CD4-positive, alpha-beta memory T cell (primary cell): ENCODE results near the gene DSC3. TPM values are rescaled to one million over a fixed set of nuclear protein-coding genes. Genes with fewer than 3 reads are reported as not detected.

Source experiments
- CTCF ChIA-PET: fragments of 350-600 bp; sonication (Branson Sonifier 250); formaldehyde crosslinking; loops from one replicate; lab custom pipeline; 2021; ENCODE audit warnings: inconsistent platforms; ENCODE audit not compliant: partially characterized antibody; lab: Charles Lee
- POLR2A ChIA-PET: fragments of 350-600 bp; sonication (Branson Sonifier 250); formaldehyde crosslinking; loops from one replicate; lab custom pipeline; 2021; ENCODE audit not compliant: partially characterized antibody; lab: Charles Lee
- DNase-seq, 5 donors: peaks; one replicate each; pipeline versions ENCODE4 v3.0.0 to v3.0.0-alpha.2; 2020 to 2022; ENCODE audit warnings: mixed read lengths in 1 of 5
- H3K27ac ChIP-seq: one replicate; pipeline ENCODE4 v1.7.0; 2013; ENCODE audit warnings: low read depth, low read length
- H3K27me3 ChIP-seq: 2 replicates; pipeline ENCODE4 v1.7.0; 2013; ENCODE audit warnings: mild to moderate bottlenecking, low read length, moderate library complexity; ENCODE audit not compliant: insufficient read depth
- H3K36me3 ChIP-seq: 2 replicates; pipeline ENCODE4 v1.7.0; 2013; ENCODE audit warnings: mild to moderate bottlenecking, low read length, moderate library complexity; ENCODE audit not compliant: insufficient read depth
- H3K4me1 ChIP-seq: 2 replicates; pipeline ENCODE4 v1.7.0; 2013; ENCODE audit warnings: mild to moderate bottlenecking, low read length, moderate library complexity; ENCODE audit not compliant: insufficient read depth
- H3K4me3 ChIP-seq, 2 donors: one replicate each; pipeline ENCODE4 v1.7.0; 2013; ENCODE audit warnings: low read length in 2 of 2, mild to moderate bottlenecking in 1 of 2
- H3K9me3 ChIP-seq, 2 donors: one replicate each; pipeline ENCODE4 v1.7.0; 2013; ENCODE audit warnings: low read length in 2 of 2, control low read depth in 1 of 2; ENCODE audit not compliant: control insufficient read depth in 1 of 2
- H3K27ac Mint-ChIP-seq, 7 donors: one replicate each; pipeline ENCODE4 v1.8.0; 2020 to 2021; ENCODE audit warnings: mixed read lengths in 7 of 7, mild to moderate bottlenecking in 6 of 7, inconsistent platforms in 3 of 7, moderate library complexity in 3 of 7
- H3K27me3 Mint-ChIP-seq, 2 donors: one replicate each; pipeline ENCODE4 v1.8.0; 2020 to 2021; ENCODE audit warnings: mixed read lengths in 2 of 2
- H3K36me3 Mint-ChIP-seq, 2 donors: one replicate each; pipeline ENCODE4 v1.8.0; 2020 to 2021; ENCODE audit warnings: mixed read lengths in 2 of 2, inconsistent platforms in 1 of 2, mild to moderate bottlenecking in 1 of 2
- H3K4me1 Mint-ChIP-seq, 4 donors: one replicate each; pipeline ENCODE4 v1.8.0; 2020 to 2021; ENCODE audit warnings: mixed read lengths in 4 of 4, mild to moderate bottlenecking in 1 of 4
- H3K4me3 Mint-ChIP-seq, 8 donors: one replicate each; pipeline ENCODE4 v1.8.0; 2020 to 2021; ENCODE audit warnings: mixed read lengths in 8 of 8, mild to moderate bottlenecking in 7 of 8, moderate library complexity in 6 of 8, inconsistent platforms in 3 of 8
- H3K9me3 Mint-ChIP-seq, 8 donors: one replicate each; pipeline ENCODE4 v1.8.0; 2020 to 2021; ENCODE audit warnings: mixed read lengths in 8 of 8, mild to moderate bottlenecking in 5 of 8, inconsistent platforms in 3 of 8, moderate library complexity in 1 of 8
- intact Hi-C: fragments of 100-400 bp; cut with micrococcal nuclease; formaldehyde crosslinking; loops from one replicate; pipeline ENCODE4 v1.15.1; 2023
- polyA plus RNA-seq, 2 donors: library from polyadenylated mRNA; unstranded; fragments of 300-500 nt; fragmentation: Illumina TruSeq; gene quantifications; one replicate each; pipeline ENCODE4 v1.2.3, GENCODE V29; 2021
- total RNA-seq, 2 experiments: library from RNA; stranded (reverse); gene quantifications; one replicate each; pipeline ENCODE4 v1.2.3, GENCODE V29; 2021

Gene DSC3
- total RNA-seq (not detected), polyA plus RNA-seq (not detected)

GRCh38 chr18:31042406-31043181 lies at the start of gene DSC3:
DSC3 (minus strand) TSS chr18:31042742; CDS start chr18:31042660, 82 bp downstream.
- POLR2A ChIA-PET = no interaction called here
- Histone ChIP-seq H3K4me1 (no peaks in the 10 kb centered on the region), H3K4me3 (no peak within 1 kb of the TSS), H3K9me3 (peaks cover 0 to 3% of the 10 kb centered on the region in 2 donors), H3K27me3 (no peaks in the 10 kb centered on the region), H3K27ac (no peak within 1 kb of the TSS), H3K36me3 (no peaks in the 10 kb centered on the region)
- peaks cover 0 to 38% (median 20%) of the 10 kb centered on the region in 8 donors for H3K9me3 Mint-ChIP-seq
- peaks cover 0 to 4% of the 10 kb centered on the region in 2 donors for H3K36me3 Mint-ChIP-seq
- no peak for DNase-seq
- CTCF ChIA-PET = no interaction called here
- H3K27me3 Mint-ChIP-seq = peaks cover 12 to 21% of the 10 kb centered on the region in 2 donors
- intact Hi-C loops = no loop called here
- peak within 1 kb of the TSS in 2 of 8 donors; percentile 24 to 55 for H3K4me3 Mint-ChIP-seq
- H3K4me1 Mint-ChIP-seq = peaks cover 0 to 1% (median 0%) of the 10 kb centered on the region in 4 donors
- H3K27ac Mint-ChIP-seq = no peak within 1 kb of the TSS

DNA sequence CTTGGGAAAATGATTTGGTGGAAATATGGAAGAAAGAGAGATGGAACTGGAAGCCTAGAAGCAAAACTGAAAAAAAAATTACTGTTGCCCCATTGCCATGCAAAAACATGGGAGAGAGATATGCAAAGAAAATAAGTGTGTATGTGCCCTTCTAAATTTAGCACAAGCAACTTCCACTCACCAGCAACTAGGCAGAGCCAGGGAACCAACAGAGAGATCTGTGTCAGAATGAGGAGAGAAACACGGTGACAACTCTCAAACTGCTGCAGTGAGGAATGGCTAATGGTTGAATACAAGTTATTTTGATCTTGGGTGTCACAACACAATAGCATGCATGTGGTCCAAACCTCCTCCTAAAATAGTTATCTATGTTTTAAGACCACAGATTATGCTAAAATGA lies 48.8 kb upstream of the DSC3 start:
- intact Hi-C loops = no loop called here
- CTCF ChIA-PET = no interaction called here

DNA sequence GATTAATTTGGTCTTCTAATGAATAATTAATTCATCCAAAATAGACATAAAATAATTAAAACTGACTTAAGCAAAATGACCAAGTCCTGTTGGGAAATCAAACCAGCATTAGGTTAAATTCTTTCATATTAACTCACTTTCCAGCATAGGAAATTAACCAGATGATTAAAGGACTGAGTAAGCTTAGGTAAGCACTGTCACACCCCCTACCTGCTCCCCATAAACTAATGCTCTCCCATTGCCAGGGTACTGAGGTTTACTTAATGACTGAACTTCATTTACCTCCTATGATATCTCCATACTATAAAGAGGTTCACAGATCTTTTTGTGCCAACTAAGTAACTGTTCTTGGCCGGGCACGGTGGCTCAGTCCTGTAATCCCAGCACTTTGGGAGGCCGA lies 46.0 kb upstream of the DSC3 start:
- no peak for DNase-seq
- peaks cover 0 to 19% (median 4%) of the 10 kb centered on the region in 8 donors for H3K9me3 Mint-ChIP-seq

More for the DNA sequence above, 48.8 kb upstream of the DSC3 start:
- no peaks in the 10 kb centered on the region for H3K4me1 Mint-ChIP-seq
- peaks cover 0 to 23% (median 8%) of the 10 kb centered on the region in 8 donors for H3K9me3 Mint-ChIP-seq
- Histone ChIP-seq H3K4me1 (no peaks in the 10 kb centered on the region), H3K36me3 (no peaks in the 10 kb centered on the region), H3K9me3 (no peaks in the 10 kb centered on the region), H3K27ac (no peak overlapping the region), H3K4me3 (no peak overlapping the region), H3K27me3 (no peaks in the 10 kb centered on the region)
- POLR2A ChIA-PET = no interaction called here
- no peak overlapping the region for H3K4me3 Mint-ChIP-seq
- H3K27ac Mint-ChIP-seq = no peak overlapping the region
- no peaks in the 10 kb centered on the region for H3K36me3 Mint-ChIP-seq
- no peak for DNase-seq
- H3K27me3 Mint-ChIP-seq = no peaks in the 10 kb centered on the region

DNA sequence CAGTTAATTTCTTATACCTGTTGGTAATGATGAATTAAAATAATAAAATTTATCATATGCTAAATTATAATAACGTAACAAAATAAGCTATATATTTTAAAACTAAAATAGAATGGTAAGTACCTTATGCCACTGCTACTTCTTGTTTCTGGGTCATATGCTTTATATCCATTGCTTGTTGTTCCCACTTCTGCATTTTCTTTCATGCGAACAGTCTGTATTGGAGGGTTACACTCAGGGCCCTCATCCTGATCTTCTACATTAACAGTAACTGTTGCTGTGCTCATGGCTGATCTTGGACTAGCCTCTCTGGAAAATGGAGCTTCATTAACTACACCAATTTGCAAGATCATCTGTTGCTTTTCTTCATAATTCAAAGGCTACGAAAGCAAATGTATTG lies 37.4 kb upstream of the DSC3 start:
- Mint-ChIP-seq H3K36me3 (no peaks in the 10 kb centered on the region), H3K4me3 (no peak overlapping the region), H3K27ac (no peak overlapping the region), H3K27me3 (no peaks in the 10 kb centered on the region), H3K4me1 (no peaks in the 10 kb centered on the region), H3K9me3 (peaks cover 2 to 18% (median 5%) of the 10 kb centered on the region in 8 donors)
- H3K27me3 ChIP-seq = no peaks in the 10 kb centered on the region
- H3K27ac ChIP-seq = no peak overlapping the region
- no peaks in the 10 kb centered on the region for H3K4me1 ChIP-seq
- no peaks in the 10 kb centered on the region for H3K36me3 ChIP-seq
- intact Hi-C loops = no loop called here
- POLR2A ChIA-PET = no interaction called here
- no peaks in the 10 kb centered on the region for H3K9me3 ChIP-seq
- H3K4me3 ChIP-seq = no peak overlapping the region
- CTCF ChIA-PET = no interaction called here
- no peak for DNase-seq

More for the DNA sequence above, 46.0 kb upstream of the DSC3 start:
- Histone ChIP-seq H3K9me3 (no peaks in the 10 kb centered on the region), H3K4me1 (no peaks in the 10 kb centered on the region), H3K4me3 (no peak overlapping the region), H3K27me3 (no peaks in the 10 kb centered on the region), H3K27ac (no peak overlapping the region), H3K36me3 (no peaks in the 10 kb centered on the region)
- intact Hi-C loops = no loop called here
- Mint-ChIP-seq H3K4me1 (no peaks in the 10 kb centered on the region), H3K4me3 (no peak overlapping the region), H3K36me3 (no peaks in the 10 kb centered on the region), H3K27ac (no peak overlapping the region), H3K27me3 (no peaks in the 10 kb centered on the region)
- POLR2A ChIA-PET = no interaction called here
- CTCF ChIA-PET = no interaction called here

GRCh38 chr18:31077878-31078277 lies 35.3 kb upstream of the DSC3 start:
- H3K4me3 ChIP-seq = no peak overlapping the region
- ChIA-PET CTCF (no interaction called here), POLR2A (no interaction called here)
- Mint-ChIP-seq H3K27me3 (no peaks in the 10 kb centered on the region), H3K4me1 (no peaks in the 10 kb centered on the region), H3K9me3 (peaks cover 4 to 20% (median 9%) of the 10 kb centered on the region in 8 donors), H3K36me3 (no peaks in the 10 kb centered on the region), H3K27ac (no peak overlapping the region), H3K4me3 (no peak overlapping the region)
- no peaks in the 10 kb centered on the region for H3K4me1 ChIP-seq
- intact Hi-C loops = no loop called here
- DNase-seq = no peak
- no peaks in the 10 kb centered on the region for H3K9me3 ChIP-seq
- H3K36me3 ChIP-seq = no peaks in the 10 kb centered on the region
- no peaks in the 10 kb centered on the region for H3K27me3 ChIP-seq
- no peak overlapping the region for H3K27ac ChIP-seq

GRCh38 chr18:31072175-31072574 lies 29.6 kb upstream of the DSC3 start:
- H3K27me3 ChIP-seq = no peaks in the 10 kb centered on the region
- no peaks in the 10 kb centered on the region for H3K4me1 ChIP-seq
- H3K4me1 Mint-ChIP-seq = no peaks in the 10 kb centered on the region
- CTCF ChIA-PET = no interaction called here
- H3K27ac ChIP-seq = no peak overlapping the region
- POLR2A ChIA-PET = no interaction called here
- no peak for DNase-seq
- H3K36me3 Mint-ChIP-seq = no peaks in the 10 kb centered on the region
- H3K4me3 Mint-ChIP-seq = no peak overlapping the region
- H3K27me3 Mint-ChIP-seq = no peaks in the 10 kb centered on the region
- H3K9me3 Mint-ChIP-seq = peaks cover 2 to 18% (median 10%) of the 10 kb centered on the region in 8 donors
- intact Hi-C loops = no loop called here
- H3K9me3 ChIP-seq = no peaks in the 10 kb centered on the region
- no peak overlapping the region for H3K4me3 ChIP-seq
- H3K36me3 ChIP-seq = no peaks in the 10 kb centered on the region
- H3K27ac Mint-ChIP-seq = no peak overlapping the region

DNA sequence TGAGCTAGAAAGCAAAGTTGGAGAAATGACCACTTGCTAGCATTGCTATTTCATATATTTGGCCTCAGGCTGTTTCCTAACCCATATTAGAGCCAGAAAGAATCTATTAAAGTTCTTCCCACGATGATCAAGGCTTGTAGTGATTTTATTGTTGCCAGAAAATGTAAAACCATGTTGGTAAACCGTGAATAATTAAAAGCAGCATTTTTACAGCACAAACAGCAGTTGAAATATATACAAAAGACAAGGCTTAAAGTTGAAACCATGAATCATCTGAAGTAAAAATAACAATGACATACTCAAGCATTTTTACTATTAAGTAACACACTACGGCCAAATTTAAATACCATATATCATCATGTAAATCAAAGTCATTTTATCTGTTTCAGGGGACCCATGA lies 27.7 kb upstream of the DSC3 start:
- Histone ChIP-seq H3K27me3 (no peaks in the 10 kb centered on the region), H3K27ac (no peak overlapping the region), H3K9me3 (no peaks in the 10 kb centered on the region), H3K36me3 (no peaks in the 10 kb centered on the region), H3K4me3 (no peak overlapping the region), H3K4me1 (no peaks in the 10 kb centered on the region)
- Mint-ChIP-seq H3K27ac (no peak overlapping the region), H3K9me3 (peaks cover 0 to 16% (median 5%) of the 10 kb centered on the region in 8 donors), H3K4me1 (no peaks in the 10 kb centered on the region), H3K36me3 (no peaks in the 10 kb centered on the region), H3K27me3 (no peaks in the 10 kb centered on the region), H3K4me3 (no peak overlapping the region)
- no peak for DNase-seq
- ChIA-PET POLR2A (no interaction called here), CTCF (no interaction called here)
- intact Hi-C loops = no loop called here
